Sigmoid colon (tissue), 7 donors: ENCODE data around the gene CSNK1D. TPM values are rescaled to one million over a fixed set of nuclear protein-coding genes. Genes with fewer than 3 reads are reported as not detected.

Experiments used
- DNase-seq: peaks from one replicate; pipeline ENCODE4 v3.0.0-alpha.2; 2019
- H3K27ac ChIP-seq, 4 donors: fragments of 200-600 bp; sonication (generic); one replicate each; pipeline ENCODE4 v1.5.1; 2016 to 2019; ENCODE audit warnings: mild to moderate bottlenecking in 1 of 4
- H3K27me3 ChIP-seq, 3 donors: fragments of 200-600 bp; sonication (generic); one replicate each; pipeline ENCODE4 v1.5.1; 2019; ENCODE audit warnings: mild to moderate bottlenecking in 1 of 3
- H3K36me3 ChIP-seq, 4 donors: fragments of 200-600 bp; sonication (generic); one replicate each; pipeline ENCODE4 v1.5.1; 2016 to 2019
- H3K4me1 ChIP-seq, 4 donors: fragments of 200-600 bp; sonication (generic); one replicate each; pipeline ENCODE4 v1.5.1; 2017 to 2019
- H3K4me3 ChIP-seq, 4 donors: fragments of 200-600 bp; sonication (generic); one replicate each; pipeline ENCODE4 v1.5.1; 2017 to 2019; ENCODE audit warnings: mild to moderate bottlenecking in 2 of 4, moderate library complexity in 1 of 4
- H3K9me3 ChIP-seq, 4 donors: fragments of 200-600 bp in 3 of 4; sonication (generic) in 3 of 4; one replicate each; pipeline versions ENCODE4 v1.5.1 to v1.6.1; 2013 to 2019
- EP300 ChIP-seq, 4 donors: sonication (generic); formaldehyde crosslinking; IDR thresholded peaks; one replicate each; pipeline ENCODE4 v1.6.1; 2017; ENCODE audit warnings: antibody characterized with exemption in 4 of 4
- POLR2A ChIP-seq, 2 donors: fragments of 450-650 bp; IDR thresholded peaks; one replicate each; pipeline ENCODE4 v1.6.1; 2016; ENCODE audit warnings: antibody characterized with exemption in 2 of 2, mild to moderate bottlenecking in 2 of 2, moderate library complexity in 2 of 2
- POLR2AphosphoS5 ChIP-seq, 4 donors: sonication (generic); formaldehyde crosslinking; IDR thresholded peaks; one replicate each; pipeline ENCODE4 v1.6.1; 2017; ENCODE audit warnings: antibody characterized with exemption in 4 of 4
- WGBS, 2 donors: extraction: QIAGEN DNeasy Blood & Tissue Kit; methylation state at CpG; one replicate each; pipeline ENCODE4 v1.1.7; 2013; 5-methylcytosine and 5-hydroxymethylcytosine counted together
- intact Hi-C: fragments of 100-400 bp; cut with DNase I; formaldehyde crosslinking; loops from one replicate; pipeline ENCODE4 v1.15.1; 2023
- polyA plus RNA-seq, 3 donors: library from polyadenylated mRNA; stranded (reverse); fragments of 200-250 nt; gene quantifications; one replicate each; pipeline ENCODE4 v1.2.3, GENCODE V29; 2013
- total RNA-seq, 4 donors: library from RNA; depleted of rRNA; stranded (reverse); fragments of >200 nt; gene quantifications; one replicate each; pipeline ENCODE4 v1.1.0, GENCODE V29; 2016
- TF ChIP-seq, protein P1 (sequence below), 4 experiments: fragments of 450-650 bp in 3 of 4; fragments of 200-600 bp in 1 of 4; IDR thresholded peaks; one replicate each; pipeline ENCODE4 v1.5.1; 2016 to 2019; ENCODE audit warnings: antibody characterized with exemption in 4 of 4, mild to moderate bottlenecking in 3 of 4, moderate library complexity in 2 of 4
- donor health status: healthy with polysubstance abuse.
- donor health status: Bipolar disorder and iron deficiency.
- donor health status: healthy.

CSNK1D gene
- total and polyA plus RNA-seq, 7 donors: 45.1 to 142 (median 55.9) TPM

DNA sequence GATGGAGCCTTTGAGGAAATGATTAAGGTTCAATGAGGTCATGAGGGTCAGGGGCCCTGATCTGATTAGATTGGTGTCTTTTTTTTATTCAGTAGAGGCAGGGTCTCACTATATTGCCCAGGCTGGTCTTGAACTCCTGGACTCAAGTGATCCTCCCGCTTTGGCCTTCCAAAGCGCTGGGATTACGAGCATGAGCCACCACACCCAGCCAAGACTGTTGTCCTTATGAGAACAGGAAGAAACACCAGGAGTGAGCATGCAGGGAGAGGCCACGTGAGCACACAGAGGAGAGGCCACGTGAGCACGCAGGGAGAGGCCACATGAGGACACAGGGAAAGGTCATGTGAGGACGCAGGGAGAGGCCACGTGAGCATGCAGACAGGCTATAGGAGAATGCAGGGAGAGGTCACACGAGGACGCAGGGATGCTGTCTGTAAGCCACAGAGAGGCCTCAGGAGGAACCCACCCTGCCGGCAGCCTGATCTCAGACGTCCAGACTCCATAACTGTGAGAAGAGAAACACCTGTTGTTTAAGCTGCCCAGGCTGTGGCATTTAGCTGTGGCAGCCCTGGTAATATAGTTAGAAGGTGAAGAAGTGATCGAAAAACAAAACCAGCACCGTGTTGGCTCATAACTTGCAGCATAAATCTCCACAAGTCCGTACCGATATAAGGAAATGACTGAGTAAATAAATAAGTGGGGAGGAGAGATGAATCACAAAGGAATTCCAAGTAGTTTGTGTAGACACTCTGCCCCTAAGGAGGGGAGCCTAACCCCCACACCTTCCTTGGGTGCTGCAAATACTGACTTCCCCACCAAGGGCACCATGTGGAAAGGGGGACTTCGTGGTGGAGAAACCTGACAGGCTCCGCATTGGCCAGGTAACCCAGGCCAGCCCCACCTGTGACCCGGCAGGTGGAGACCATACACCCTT lies 14.6 kb upstream of the CSNK1D start:
- peak; percentile 85 for DNase-seq
- intact Hi-C loops: no loop called here
- no peaks in the 10 kb centered on the region for H3K9me3 ChIP-seq
- no peaks in the 10 kb centered on the region for H3K27me3 ChIP-seq
- H3K4me3 ChIP-seq: no peak overlapping the region
- no peak for TF ChIP-seq POLR2A (IDR thresholded peaks at IDR 0.05)
- peak in 3 of 4 donors; percentile 50 to 80 (median 58) for TF ChIP-seq POLR2AphosphoS5 (IDR thresholded peaks at IDR 0.05)
- peak in 1 of 4 donors; percentile 45 for TF ChIP-seq EP300 (IDR thresholded peaks at IDR 0.05)
- TF ChIP-seq, protein P1, sequence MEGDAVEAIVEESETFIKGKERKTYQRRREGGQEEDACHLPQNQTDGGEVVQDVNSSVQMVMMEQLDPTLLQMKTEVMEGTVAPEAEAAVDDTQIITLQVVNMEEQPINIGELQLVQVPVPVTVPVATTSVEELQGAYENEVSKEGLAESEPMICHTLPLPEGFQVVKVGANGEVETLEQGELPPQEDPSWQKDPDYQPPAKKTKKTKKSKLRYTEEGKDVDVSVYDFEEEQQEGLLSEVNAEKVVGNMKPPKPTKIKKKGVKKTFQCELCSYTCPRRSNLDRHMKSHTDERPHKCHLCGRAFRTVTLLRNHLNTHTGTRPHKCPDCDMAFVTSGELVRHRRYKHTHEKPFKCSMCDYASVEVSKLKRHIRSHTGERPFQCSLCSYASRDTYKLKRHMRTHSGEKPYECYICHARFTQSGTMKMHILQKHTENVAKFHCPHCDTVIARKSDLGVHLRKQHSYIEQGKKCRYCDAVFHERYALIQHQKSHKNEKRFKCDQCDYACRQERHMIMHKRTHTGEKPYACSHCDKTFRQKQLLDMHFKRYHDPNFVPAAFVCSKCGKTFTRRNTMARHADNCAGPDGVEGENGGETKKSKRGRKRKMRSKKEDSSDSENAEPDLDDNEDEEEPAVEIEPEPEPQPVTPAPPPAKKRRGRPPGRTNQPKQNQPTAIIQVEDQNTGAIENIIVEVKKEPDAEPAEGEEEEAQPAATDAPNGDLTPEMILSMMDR (IDR thresholded peaks at IDR 0.05): no peak
- H3K4me1 ChIP-seq: peaks cover 0 to 38% (median 26%) of the 10 kb centered on the region in 4 donors
- H3K27ac ChIP-seq: peak overlapping the region; percentile 58 to 94 (median 83)
- 12 to 45% methylated on average over 19 of the region's 19 CpGs for WGBS, 2 donors
- H3K36me3 ChIP-seq: no peaks in the 10 kb centered on the region

DNA sequence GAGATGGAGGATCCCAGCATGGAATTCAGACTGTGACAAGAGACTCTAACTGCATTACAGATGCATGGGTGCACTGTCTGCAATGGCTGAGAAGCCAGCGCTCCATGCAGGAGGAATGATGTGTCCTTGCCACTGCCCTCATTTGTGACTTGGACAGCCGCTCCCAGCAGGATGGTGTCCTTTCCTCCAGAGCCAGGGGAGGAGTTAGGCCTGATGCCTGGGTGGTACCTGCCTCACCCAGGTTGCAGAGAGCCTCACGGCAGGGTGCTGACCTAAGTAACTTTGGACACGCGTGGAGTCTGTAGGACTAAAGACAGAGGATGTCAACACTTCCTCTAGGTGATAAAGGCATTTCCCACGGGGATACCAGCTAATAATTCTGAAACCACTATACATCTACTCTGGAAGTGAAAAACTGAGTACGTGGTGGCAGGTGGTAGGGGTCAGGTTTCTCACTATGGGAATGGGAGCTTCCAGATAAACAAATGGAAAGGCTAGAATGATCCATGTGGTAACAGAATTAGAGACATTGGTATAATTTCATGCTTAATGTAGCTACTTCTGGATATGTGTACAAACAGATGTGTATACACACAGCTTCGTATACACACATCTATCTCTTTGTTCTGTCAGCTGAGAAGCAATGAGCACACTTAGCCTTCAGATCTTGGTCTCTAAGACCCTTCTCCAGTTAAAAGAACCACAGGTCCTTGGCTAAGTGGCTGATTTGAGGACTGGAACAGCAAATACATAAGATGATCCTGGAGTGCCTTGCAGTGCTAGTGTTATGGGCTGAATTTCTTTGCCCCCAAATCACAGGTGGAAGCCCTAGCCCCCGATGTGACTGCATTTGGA lies 13.7 kb upstream of the CSNK1D start:
- intact Hi-C loops: no loop called here
- peak overlapping the region; percentile 58 to 94 (median 83) for H3K27ac ChIP-seq
- no peak overlapping the region for H3K4me3 ChIP-seq
- H3K36me3 ChIP-seq: no peaks in the 10 kb centered on the region
- H3K9me3 ChIP-seq: no peaks in the 10 kb centered on the region
- WGBS, 2 donors: 53 to 78% methylated on average over 9 of the region's 9 CpGs
- H3K4me1 ChIP-seq: peaks cover 0 to 43% (median 27%) of the 10 kb centered on the region in 4 donors
- no peak for DNase-seq
- no peaks in the 10 kb centered on the region for H3K27me3 ChIP-seq
- TF ChIP-seq POLR2A (IDR thresholded peaks at IDR 0.05) (no peak), POLR2AphosphoS5 (IDR thresholded peaks at IDR 0.05) (no peak), EP300 (IDR thresholded peaks at IDR 0.05) (no peak)
- TF ChIP-seq, protein P1 (IDR thresholded peaks at IDR 0.05): no peak

DNA sequence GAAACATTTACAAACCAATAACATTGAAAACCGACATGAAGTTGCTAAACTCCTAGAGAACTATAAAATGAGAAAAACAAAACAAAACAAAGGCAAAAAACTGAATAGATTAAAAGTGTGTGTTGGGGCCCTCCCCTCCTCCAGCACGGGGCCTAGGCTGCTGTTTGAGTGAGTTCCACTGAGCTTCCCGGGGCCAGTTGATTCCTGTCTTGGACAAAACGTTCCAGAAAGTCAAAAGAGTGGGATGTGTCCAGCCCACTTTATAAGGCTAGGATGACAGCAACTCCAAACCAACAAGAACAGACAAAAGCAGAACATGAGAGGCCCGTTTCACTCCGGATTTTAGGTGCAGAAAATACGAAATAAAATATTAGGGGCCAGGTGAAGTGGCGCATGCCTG lies 11.6 kb upstream of the CSNK1D start:
- intact Hi-C loops: no loop called here
- WGBS, 2 donors: 76% methylated on average over 8 of the region's 8 CpGs
- H3K27ac ChIP-seq: peak overlapping the region in 3 of 4 donors; percentile 20 to 38 (median 36)

DNA sequence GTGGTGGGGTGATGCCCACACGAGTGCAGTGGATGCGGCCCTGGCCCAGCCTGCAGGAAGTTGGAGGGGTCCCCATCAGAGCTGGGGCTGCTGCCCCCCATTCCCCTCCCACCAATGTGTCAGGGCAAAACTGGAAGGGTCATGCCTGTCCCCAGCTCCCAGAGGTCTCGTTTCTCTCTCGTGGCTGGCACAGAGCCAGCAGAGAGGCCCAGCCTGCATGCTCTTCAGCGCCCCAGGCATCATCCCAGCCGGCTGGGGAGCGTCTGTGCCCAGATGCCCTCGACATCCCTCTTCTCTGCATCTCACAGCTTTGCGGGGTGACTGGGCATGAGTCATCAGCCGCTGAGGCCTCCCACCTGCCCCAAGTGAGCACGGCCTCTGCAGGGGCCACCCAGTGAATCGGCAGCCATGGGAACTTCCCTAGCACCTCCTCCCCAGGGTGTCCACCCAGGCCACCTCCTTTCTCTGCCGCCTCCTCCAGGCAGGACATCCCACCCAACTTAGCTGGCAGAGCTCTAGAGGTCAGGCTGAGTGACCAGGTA lies 9.8 kb upstream of the CSNK1D start:
- H3K9me3 ChIP-seq: no peaks in the 10 kb centered on the region
- peaks cover 0 to 22% (median 18%) of the 10 kb centered on the region in 4 donors for H3K4me1 ChIP-seq
- TF ChIP-seq, protein P1 (IDR thresholded peaks at IDR 0.05): no peak
- no peak for TF ChIP-seq POLR2AphosphoS5 (IDR thresholded peaks at IDR 0.05)
- no peak for TF ChIP-seq EP300 (IDR thresholded peaks at IDR 0.05)
- TF ChIP-seq POLR2A (IDR thresholded peaks at IDR 0.05): no peak
- H3K27ac ChIP-seq: no peak overlapping the region
- WGBS, 2 donors: 32 to 39% methylated on average over 13 of the region's 13 CpGs
- intact Hi-C loops: no loop called here
- no peak overlapping the region for H3K4me3 ChIP-seq
- no peak for DNase-seq
- H3K27me3 ChIP-seq: no peaks in the 10 kb centered on the region
- H3K36me3 ChIP-seq: no peaks in the 10 kb centered on the region

More for the DNA sequence above, 11.6 kb upstream of the CSNK1D start:
- H3K36me3 ChIP-seq: no peaks in the 10 kb centered on the region
- no peaks in the 10 kb centered on the region for H3K9me3 ChIP-seq
- no peak for DNase-seq
- H3K4me3 ChIP-seq: no peak overlapping the region
- H3K4me1 ChIP-seq: peaks cover 0 to 35% (median 21%) of the 10 kb centered on the region in 4 donors
- no peaks in the 10 kb centered on the region for H3K27me3 ChIP-seq
- TF ChIP-seq POLR2AphosphoS5 (IDR thresholded peaks at IDR 0.05): peak in 1 of 4 donors; percentile 8
- TF ChIP-seq, protein P1 (IDR thresholded peaks at IDR 0.05): no peak
- TF ChIP-seq POLR2A (IDR thresholded peaks at IDR 0.05): no peak
- TF ChIP-seq EP300 (IDR thresholded peaks at IDR 0.05): no peak
